ENCODE measurements around the gene PARVG. TPM values are rescaled to one million over a fixed set of nuclear protein-coding genes. Genes with fewer than 3 reads are reported as not detected.

Gene PARVG
- total and polyA plus RNA-seq, 2 donors (not counting 3 experiments of a cell fraction or from before 2014, with no cell fraction given): 0.82 TPM; not detected in 1

GRCh38 chr22:44160421-44160820 is 20.3 kb upstream of the PARVG start:
- no TSS peak for BruUV-seq (replicated peaks)
- Histone ChIP-seq H3K79me2 (ENCODE audit: control insufficient read depth, insufficient read depth, low read length) (no peaks in the 10 kb centered on the region), H3K27me3 (ENCODE audit: control insufficient read depth in 2 of 2, insufficient read depth in 2 of 2, low read length in 2 of 2) (no peaks in the 10 kb centered on the region), H3K4me2 (ENCODE audit: insufficient read depth, low read length) (no peak overlapping the region), H3K4me3 (replicated peaks in 1 of 3; ENCODE audit: insufficient read depth in 1 of 3, low read depth in 1 of 3, low read length in 3 of 3) (no peak overlapping the region), H3K27ac (ENCODE audit: insufficient read depth, low read depth, low read length) (no peak overlapping the region), H3K9me1 (replicated peaks; ENCODE audit: control insufficient read depth, extremely low read depth, insufficient read depth, low read length) (no peaks in the 10 kb centered on the region), H3K4me1 (ENCODE audit: control insufficient read depth, extremely low read depth, insufficient read depth, low read length) (no peaks in the 10 kb centered on the region), H3K9ac (replicated peaks; ENCODE audit: extremely low read depth, insufficient read depth, low read length) (no peak overlapping the region), H4K20me1 (replicated peaks; ENCODE audit: control insufficient read depth, extremely low read depth, insufficient read depth, low read length) (no peaks in the 10 kb centered on the region), H3K9me3 (replicated peaks; ENCODE audit: control insufficient read depth, insufficient read depth, low read length) (no peaks in the 10 kb centered on the region), H3K36me3 (ENCODE audit: control insufficient read depth in 2 of 2, extremely low read depth in 1 of 2, insufficient read depth in 2 of 2, low read length in 2 of 2) (peaks cover 4 to 29% of the 10 kb centered on the region in 2 experiments), H2AFZ (ENCODE audit: low read depth, low read length) (no peak overlapping the region)
- ChIA-PET CTCF (interaction anchor here (0.7 kb wide), 2 partner anchors 24 to 169 kb away, joined by 3 read pairs; no protein-coding TSS in a partner anchor), POLR2A (no interaction called here)
- dilution Hi-C loops (cut with MboI; ENCODE audit: extremely low pct_ligation_motif_present, low sequenced_read_pairs) (no loop called here), intact Hi-C loops (cut with micrococcal nuclease) (no loop called here)
- no peak for TF ChIP-seq POLR2AphosphoS5 (IDR thresholded peaks at IDR 0.05; ENCODE audit: insufficient read depth, low read depth, low read length)
- no peak for TF ChIP-seq FOS (IDR thresholded peaks at IDR 0.05; ENCODE audit: borderline replicate concordance, insufficient read depth, low read length)
- TF ChIP-seq MYC (IDR thresholded peaks at IDR 0.05; ENCODE audit: low read depth, low read length): no peak
- no peak for TF ChIP-seq GATA2 (IDR thresholded peaks at IDR 0.05; ENCODE audit: insufficient read depth, insufficient read length, low read depth, low read length)
- TF ChIP-seq EZH2 (IDR thresholded peaks at IDR 0.05; ENCODE audit: borderline replicate concordance, low read depth, low read length, severe bottlenecking): no peak
- TF ChIP-seq MAX (IDR thresholded peaks at IDR 0.05; ENCODE audit: insufficient read depth, insufficient read length): no peak
- DNase-seq (ENCODE audit: low read depth, low spot score) (no peak), FAIRE-seq (no peak)

GRCh38 chr22:44161673-44162072 is 19.1 kb upstream of the PARVG start:
- H3K9me3 ChIP-seq (replicated peaks; ENCODE audit: control insufficient read depth, insufficient read depth, low read length): no peaks in the 10 kb centered on the region
- FAIRE-seq (no peak), DNase-seq (ENCODE audit: low read depth, low spot score) (no peak)
- H3K9ac ChIP-seq (replicated peaks; ENCODE audit: extremely low read depth, insufficient read depth, low read length): no peak overlapping the region
- H3K36me3 ChIP-seq (ENCODE audit: control insufficient read depth in 2 of 2, extremely low read depth in 1 of 2, insufficient read depth in 2 of 2, low read length in 2 of 2): peaks cover 4 to 32% of the 10 kb centered on the region in 2 experiments
- CTCF ChIA-PET: interaction anchor here (0.6 kb wide), 1 partner anchor 10 kb away, joined by 4 read pairs; no protein-coding TSS in a partner anchor
- no peaks in the 10 kb centered on the region for H3K4me1 ChIP-seq (ENCODE audit: control insufficient read depth, extremely low read depth, insufficient read depth, low read length)
- H3K9me1 ChIP-seq (replicated peaks; ENCODE audit: control insufficient read depth, extremely low read depth, insufficient read depth, low read length): no peaks in the 10 kb centered on the region
- intact Hi-C loops (cut with micrococcal nuclease) (no loop called here), dilution Hi-C loops (cut with MboI; ENCODE audit: extremely low pct_ligation_motif_present, low sequenced_read_pairs) (no loop called here)
- no peak for TF ChIP-seq MAX (IDR thresholded peaks at IDR 0.05; ENCODE audit: insufficient read depth, insufficient read length)
- TF ChIP-seq EZH2 (IDR thresholded peaks at IDR 0.05; ENCODE audit: borderline replicate concordance, low read depth, low read length, severe bottlenecking): no peak
- TF ChIP-seq CTCF (IDR thresholded peaks at IDR 0.05; ENCODE audit: extremely low read depth in 1 of 2, insufficient read depth in 1 of 2, low read depth in 1 of 2, low read length in 2 of 2): no peak
- TF ChIP-seq POLR2AphosphoS5 (IDR thresholded peaks at IDR 0.05; ENCODE audit: insufficient read depth, low read depth, low read length): no peak
- no peak for TF ChIP-seq POLR2A (IDR thresholded peaks at IDR 0.05; ENCODE audit: low read depth, low read length)
- TF ChIP-seq JUN (IDR thresholded peaks at IDR 0.05; ENCODE audit: borderline replicate concordance, insufficient read depth, insufficient read length, low read depth): no peak
- no peak for TF ChIP-seq FOS (IDR thresholded peaks at IDR 0.05; ENCODE audit: borderline replicate concordance, insufficient read depth, low read length)
- TF ChIP-seq GATA2 (IDR thresholded peaks at IDR 0.05; ENCODE audit: insufficient read depth, insufficient read length, low read depth, low read length): no peak
- no peak for TF ChIP-seq MYC (IDR thresholded peaks at IDR 0.05; ENCODE audit: low read depth, low read length)
- no peaks in the 10 kb centered on the region for H3K27me3 ChIP-seq (ENCODE audit: control insufficient read depth in 2 of 2, insufficient read depth in 2 of 2, low read length in 2 of 2)
- BruUV-seq (replicated peaks): no TSS peak
- POLR2A ChIA-PET: no interaction called here
- H3K4me2 ChIP-seq (ENCODE audit: insufficient read depth, low read length): no peak overlapping the region
- H3K27ac ChIP-seq (ENCODE audit: insufficient read depth, low read depth, low read length): no peak overlapping the region
- no peak overlapping the region for H3K4me3 ChIP-seq (replicated peaks in 1 of 3; ENCODE audit: insufficient read depth in 1 of 3, low read depth in 1 of 3, low read length in 3 of 3)
- no peak overlapping the region for H2AFZ ChIP-seq (ENCODE audit: low read depth, low read length)
- no peaks in the 10 kb centered on the region for H4K20me1 ChIP-seq (replicated peaks; ENCODE audit: control insufficient read depth, extremely low read depth, insufficient read depth, low read length)
- H3K79me2 ChIP-seq (ENCODE audit: control insufficient read depth, insufficient read depth, low read length): no peaks in the 10 kb centered on the region

Measured in endothelial cell of umbilical vein (primary cell).